ENCODE data around the gene GRK6.

GRCh38 chr5:177430972-177431316 lies 4.5 kb downstream of the GRK6 start:
- TF ChIP-seq RBAK (tag by site-specific recombination; IDR thresholded peaks at IDR 0.05): no peak
- TF ChIP-seq ZNF24 (tag by site-specific recombination; IDR thresholded peaks at IDR 0.05): no peak
- TF ChIP-seq KLF1 (tag by site-specific recombination; IDR thresholded peaks at IDR 0.05): no peak
- TF ChIP-seq REST (tag by site-specific recombination; IDR thresholded peaks at IDR 0.05): no peak
- no peak for TF ChIP-seq ZSCAN23 (tag by site-specific recombination; IDR thresholded peaks at IDR 0.05)
- no peak for TF ChIP-seq CTCF (tag by site-specific recombination; IDR thresholded peaks at IDR 0.05)
- TF ChIP-seq ZBTB20 (tag by site-specific recombination; IDR thresholded peaks at IDR 0.05): no peak
- TF ChIP-seq ZNF350 (tag by site-specific recombination; IDR thresholded peaks at IDR 0.05): no peak
- TF ChIP-seq BCL11A (tag by site-specific recombination; IDR thresholded peaks at IDR 0.05; ENCODE audit: low read depth): no peak
- TF ChIP-seq ZBTB17 (tag by site-specific recombination; IDR thresholded peaks at IDR 0.05): no peak
- no peak for TF ChIP-seq ATF2 (tag by site-specific recombination; IDR thresholded peaks at IDR 0.05; ENCODE audit: low read depth)
- no peak for TF ChIP-seq ZNF76 (tag by site-specific recombination; IDR thresholded peaks at IDR 0.05; ENCODE audit: borderline replicate concordance, low read depth)
